DMS 273 treated with DMSO at 0.1 percent for 48 hours (cell line): ENCODE results near the gene TUBB3.
"Not testable (repeated sequence)": the region's sequence is repeated elsewhere in the genome, so short reads cannot be mapped to it uniquely, and the experiment has no call there.

Experiments used
- DNase-seq: peaks from one replicate; lab custom pipeline; 2025; lab: John Stamatoyannopoulos, UW

The TUBB3 gene

DNA sequence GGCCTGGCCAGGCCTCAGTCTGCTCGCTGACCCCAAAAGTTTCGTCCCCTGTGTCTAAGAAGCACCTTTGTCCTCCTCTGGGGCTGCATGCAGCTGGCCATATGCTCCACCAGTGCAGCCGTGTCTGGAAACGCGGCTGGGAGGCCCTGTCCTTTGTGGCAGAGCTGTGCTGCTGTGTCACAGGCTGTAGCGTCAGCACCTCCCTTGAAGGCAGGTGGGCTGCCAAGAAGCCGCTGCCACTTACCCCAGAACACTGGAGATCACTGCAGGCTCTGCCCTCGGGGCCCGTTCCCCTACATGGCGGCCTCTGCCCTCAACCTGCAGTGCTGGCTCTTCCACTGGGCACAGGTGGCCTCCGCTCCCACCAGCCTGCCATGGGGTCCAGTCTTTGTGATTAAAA is 20.2 kb upstream of the TUBB3 start:
- no peak for DNase-seq

DNA sequence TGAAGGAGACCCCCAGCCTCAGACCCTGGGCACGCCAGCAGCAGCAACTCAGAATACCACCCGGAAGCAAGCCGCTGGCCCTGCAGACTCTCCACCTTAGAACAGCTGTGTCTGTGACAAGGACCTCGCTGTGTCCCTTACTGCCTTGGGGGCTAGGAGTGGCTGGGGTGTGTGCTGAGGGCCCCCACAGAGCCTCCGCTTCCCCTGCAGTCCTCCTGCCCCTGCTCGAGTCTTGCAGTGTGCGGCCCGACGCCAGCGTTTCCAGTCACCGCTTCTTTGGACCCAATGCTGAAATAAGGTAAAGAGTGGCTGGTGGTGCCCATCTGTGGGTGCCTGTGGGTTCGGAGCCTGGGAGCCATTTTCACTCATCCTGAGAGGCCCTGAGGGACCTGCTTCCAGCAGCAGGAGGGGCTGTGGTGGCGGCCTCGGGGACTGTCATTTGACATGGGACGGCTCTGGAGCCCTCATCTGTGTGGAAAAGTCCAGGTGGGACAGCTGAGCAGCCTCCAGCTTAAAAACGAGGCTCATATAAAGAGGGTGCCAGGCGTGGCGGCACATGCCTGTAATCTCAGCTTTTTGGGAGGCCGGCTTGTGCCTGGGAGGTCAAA is 19.1 kb upstream of the TUBB3 start:
- no peak for DNase-seq

DNA sequence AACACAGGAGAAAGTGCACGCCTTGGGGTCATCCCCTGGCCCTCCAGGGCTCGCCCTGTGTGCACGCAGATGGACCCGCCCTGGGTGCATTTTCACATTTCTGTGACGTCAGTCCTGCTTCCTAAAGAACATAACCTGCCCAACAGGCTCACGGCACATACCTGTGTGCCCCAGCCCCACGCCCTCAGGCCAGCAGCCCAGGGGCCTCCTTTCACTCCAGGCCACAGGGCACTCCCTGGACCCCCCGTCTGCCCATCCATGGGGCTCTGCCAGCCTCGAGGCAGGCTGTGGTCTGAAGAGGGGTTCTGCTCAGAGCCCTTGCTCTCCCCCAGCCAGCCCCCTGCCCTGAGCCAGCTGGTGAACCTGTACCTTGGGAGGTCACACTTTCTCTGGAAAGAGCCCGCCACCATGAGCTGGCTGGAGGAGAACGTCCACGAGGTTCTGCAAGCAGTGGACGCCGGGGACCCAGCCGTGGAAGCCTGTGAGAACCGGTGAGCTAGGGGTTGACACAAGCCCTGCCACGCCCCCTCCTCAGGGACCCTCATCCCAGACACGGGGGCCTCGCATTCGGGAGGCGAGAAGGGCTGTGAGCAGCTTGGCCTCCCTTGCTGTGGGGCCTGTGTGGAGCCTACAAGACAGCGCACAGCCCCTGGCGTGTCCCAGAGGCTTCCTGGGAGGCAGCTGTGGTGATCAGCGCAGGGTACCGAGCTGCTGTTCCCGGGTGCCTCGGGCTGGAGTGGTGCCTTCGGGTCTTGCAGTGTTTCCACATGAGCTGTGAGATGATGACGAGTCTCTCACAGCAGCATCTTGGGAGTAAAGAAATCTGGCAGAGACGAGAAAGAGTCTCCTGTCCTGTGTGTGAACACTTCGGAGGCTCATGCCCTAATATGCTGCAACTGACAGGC is 18.3 kb upstream of the TUBB3 start:
- DNase-seq, result no peak

DNA sequence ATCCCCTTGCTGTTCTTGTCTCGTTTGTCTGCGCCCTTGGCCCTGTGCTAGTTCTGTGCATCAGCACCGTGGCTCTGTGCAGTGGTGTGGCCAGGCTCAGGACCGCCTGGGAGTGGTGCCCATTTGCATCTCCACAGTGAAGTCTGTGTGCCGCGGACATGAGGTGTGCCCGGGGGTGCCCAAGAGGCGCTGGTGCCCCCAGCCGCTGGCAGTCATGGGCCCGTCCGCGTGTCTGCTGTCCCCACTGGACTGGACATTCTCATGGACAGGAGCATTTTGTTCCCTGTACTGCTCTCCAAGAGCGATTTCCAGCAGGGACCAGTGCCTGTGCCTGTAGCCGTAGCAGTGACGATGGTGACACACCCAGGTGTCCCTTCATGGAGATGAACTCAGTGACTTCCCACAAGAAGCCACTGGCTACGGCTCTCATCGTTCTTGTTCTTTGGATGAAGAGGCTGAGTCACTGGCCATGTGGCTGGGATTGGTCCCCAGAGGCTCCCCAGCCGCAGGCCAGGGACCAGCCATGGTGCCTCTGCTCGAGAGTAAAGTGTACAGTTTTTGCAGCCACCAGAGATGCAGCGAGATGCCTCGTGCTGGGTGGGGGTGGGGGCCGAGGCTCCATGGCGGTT is 17.5 kb upstream of the TUBB3 start:
- no peak for DNase-seq

- DNase-seq, result no peak
These were observed 16.8 kb upstream of the TUBB3 start for GRCh38 chr16:89906140-89907025.

GRCh38 chr16:89907055-89907814 is 15.9 kb upstream of the TUBB3 start:
- DNase-seq, result no peak

- DNase-seq, result no peak
These were observed 14.9 kb upstream of the TUBB3 start for GRCh38 chr16:89908236-89908635.

GRCh38 chr16:89909777-89910716 is 13.1 kb upstream of the TUBB3 start:
- no peak for DNase-seq

DNA sequence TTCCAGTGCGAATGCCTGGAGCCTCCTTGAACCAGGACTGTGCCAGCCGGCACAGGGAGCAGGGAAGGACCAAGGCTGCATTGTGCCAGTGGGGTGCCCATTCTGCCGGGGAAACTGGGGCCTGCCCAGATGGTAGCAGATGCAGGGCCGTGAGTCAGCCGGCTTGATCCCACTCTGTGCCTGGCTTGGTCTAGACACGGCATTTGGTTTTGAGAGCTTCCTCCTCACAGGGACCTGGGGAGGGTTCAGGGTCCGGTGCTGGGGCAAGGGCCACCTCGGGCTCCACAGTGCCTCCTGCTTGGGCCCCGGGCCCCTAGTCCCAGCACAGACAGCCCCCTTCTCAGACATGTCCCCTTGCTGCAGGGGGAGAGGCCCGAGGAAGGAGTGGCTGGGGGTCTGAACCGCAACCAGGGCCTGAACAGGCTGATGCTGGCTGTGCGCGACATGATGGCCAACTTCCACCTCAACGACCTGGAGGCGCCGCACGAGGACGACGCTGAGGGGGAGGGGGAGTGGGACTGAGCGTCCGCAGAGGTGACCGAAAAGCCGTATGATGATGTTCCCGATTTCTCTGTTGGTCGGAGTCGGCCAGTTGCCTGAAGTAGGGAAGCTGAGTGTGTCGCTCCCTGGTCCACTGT is 12.3 kb upstream of the TUBB3 start:
- DNase-seq, result no peak

- DNase-seq, result no peak
These were observed 11.8 kb upstream of the TUBB3 start for GRCh38 chr16:89911375-89911774.

- no peak for DNase-seq
These were observed 11.0 kb upstream of the TUBB3 start for GRCh38 chr16:89912143-89912542.

DNA sequence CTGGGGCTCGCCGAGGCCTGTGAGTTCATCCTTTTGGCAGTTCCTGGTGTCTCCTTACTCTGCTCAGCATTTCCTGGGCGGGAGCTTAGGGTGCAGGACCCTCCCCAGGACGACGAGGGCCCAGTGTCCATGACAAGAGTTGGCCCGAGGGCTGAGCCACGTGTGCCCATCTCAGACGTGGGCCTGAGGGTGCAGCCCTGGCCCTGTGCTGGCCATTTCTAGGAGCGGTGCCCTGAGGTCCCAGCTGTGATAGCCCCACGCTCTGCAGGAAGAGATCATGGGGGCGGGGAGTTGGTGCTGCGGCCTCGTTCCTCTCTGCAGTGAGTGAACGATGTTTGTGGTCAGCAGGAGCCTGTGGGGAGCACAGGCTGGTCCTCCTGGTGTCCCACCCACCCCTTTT is 10.5 kb upstream of the TUBB3 start:
- no peak for DNase-seq

DNA sequence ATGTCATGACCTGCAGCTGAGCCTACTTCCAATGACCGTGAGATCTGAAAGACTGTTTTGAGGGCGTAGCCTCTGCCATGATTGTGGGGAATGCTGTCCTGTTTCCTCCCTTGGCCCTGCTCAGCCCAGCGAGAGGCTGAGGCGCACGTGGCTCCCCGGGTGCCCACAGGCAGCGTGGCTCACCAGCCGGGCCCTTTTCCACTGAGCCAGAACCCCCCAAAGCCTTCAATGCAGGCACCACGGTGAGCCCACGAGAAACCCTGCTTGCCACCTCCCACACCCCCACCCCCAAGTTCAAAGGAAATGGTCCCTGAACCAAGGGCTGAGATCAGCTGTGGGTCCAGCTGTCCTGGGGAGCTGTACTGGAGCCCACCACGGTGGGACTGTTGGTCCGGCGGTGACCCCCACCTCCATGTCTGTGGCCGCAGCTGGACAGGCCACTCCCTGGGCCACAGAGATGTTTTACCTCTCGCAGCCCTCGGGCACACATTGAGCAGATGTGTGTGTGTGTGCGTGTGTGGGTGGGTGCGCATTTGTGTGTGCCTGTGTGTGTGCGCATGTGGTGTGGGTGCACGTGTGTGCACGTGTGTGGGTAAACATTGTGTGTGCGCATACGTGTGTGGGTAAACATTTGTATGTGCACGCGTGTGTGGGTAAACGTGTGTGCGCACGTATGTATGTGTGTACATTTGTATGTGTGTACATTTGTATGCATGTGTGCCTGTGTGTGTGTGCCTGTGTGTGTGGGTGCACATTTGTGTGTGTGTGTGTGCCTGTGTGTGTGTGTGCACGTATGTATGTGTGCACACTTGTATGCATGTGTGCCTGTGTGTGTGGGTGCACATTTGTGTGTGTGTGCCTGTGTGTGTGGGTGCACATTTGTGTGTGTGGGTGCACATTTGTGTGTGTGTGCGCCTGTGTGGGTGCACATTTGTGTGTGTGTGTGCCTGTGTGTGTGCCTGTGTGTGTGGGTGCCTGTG is 9.4 kb upstream of the TUBB3 start:
- DNase-seq, result no peak

DNA sequence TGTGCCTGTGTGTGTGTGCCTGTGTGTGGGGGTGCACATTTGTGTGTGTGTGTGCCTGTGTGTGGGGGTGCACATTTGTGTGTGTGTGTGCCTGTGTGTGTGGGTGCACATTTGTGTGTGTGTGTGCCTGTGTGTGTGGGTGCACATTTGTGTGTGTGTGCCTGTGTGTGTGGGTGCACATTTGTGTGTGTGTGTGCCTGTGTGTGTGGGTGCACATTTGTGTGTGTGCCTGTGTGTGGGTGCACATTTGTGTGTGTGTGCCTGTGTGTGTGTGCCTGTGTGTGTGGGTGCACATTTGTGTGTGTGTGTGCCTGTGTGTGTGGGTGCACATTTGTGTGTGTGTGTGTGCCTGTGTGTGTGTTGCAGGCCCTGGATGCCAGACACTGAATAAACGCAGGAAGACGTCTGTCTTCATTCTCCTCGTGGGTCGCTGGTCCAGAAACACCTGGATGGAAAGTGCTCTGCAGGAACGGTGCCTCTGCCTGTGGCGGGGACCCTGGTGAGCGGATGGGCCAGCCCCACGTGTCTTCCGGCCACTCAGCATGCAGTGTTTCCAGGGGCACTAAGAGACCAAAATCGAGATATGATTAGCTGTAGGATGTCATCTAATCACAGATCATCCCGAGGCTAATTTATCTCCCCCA is 8.4 kb upstream of the TUBB3 start:
- not testable (repeated sequence) for DNase-seq

GRCh38 chr16:89915303-89916232 is 7.6 kb upstream of the TUBB3 start:
- peak; percentile 56 for DNase-seq

- peak; percentile 57 for DNase-seq
These were observed 5.2 kb upstream of the TUBB3 start for GRCh38 chr16:89917773-89918452.
